Immature natural killer cell (primary cell): ENCODE measurements around the gene ARHGAP31. TPM values are rescaled to one million over a fixed set of nuclear protein-coding genes. Genes with fewer than 3 reads are reported as not detected.
A peak's percentile ranks its signal among the peaks of the same experiment; 100 is the strongest.
"Not testable (repeated sequence)": the region's sequence is repeated elsewhere in the genome, so short reads cannot be mapped to it uniquely, and the experiment has no call there.

Source experiments
- DNase-seq, 3 donors: peaks; one replicate each; pipeline ENCODE4 v3.0.0; 2022; ENCODE audit warnings: mixed read lengths in 1 of 3
- H3K27ac Mint-ChIP-seq, 6 donors: one replicate each; pipeline ENCODE4 v1.8.0; 2020; ENCODE audit warnings: mixed read lengths in 6 of 6, mild to moderate bottlenecking in 5 of 6, inconsistent platforms in 4 of 6, moderate library complexity in 3 of 6
- H3K27me3 Mint-ChIP-seq, 3 donors: one replicate each; pipeline ENCODE4 v1.8.0; 2020 to 2021; ENCODE audit warnings: low read depth in 3 of 3, mild to moderate bottlenecking in 3 of 3, mixed read lengths in 3 of 3, moderate library complexity in 3 of 3, inconsistent platforms in 1 of 3
- H3K36me3 Mint-ChIP-seq, 3 donors: one replicate each; pipeline ENCODE4 v1.8.0; 2020; ENCODE audit warnings: mixed read lengths in 3 of 3, inconsistent platforms in 2 of 3, mild to moderate bottlenecking in 2 of 3
- H3K4me1 Mint-ChIP-seq, 2 donors: one replicate each; pipeline ENCODE4 v1.8.0; 2020; ENCODE audit warnings: inconsistent platforms in 2 of 2, mild to moderate bottlenecking in 2 of 2, mixed read lengths in 2 of 2, moderate library complexity in 1 of 2
- H3K4me3 Mint-ChIP-seq, 5 donors: one replicate each; pipeline ENCODE4 v1.8.0; 2020; ENCODE audit warnings: mild to moderate bottlenecking in 5 of 5, mixed read lengths in 5 of 5, inconsistent platforms in 3 of 5, moderate library complexity in 3 of 5
- H3K9me3 Mint-ChIP-seq, 6 donors: one replicate each; pipeline ENCODE4 v1.8.0; 2020; ENCODE audit warnings: mild to moderate bottlenecking in 6 of 6, mixed read lengths in 6 of 6, inconsistent platforms in 4 of 6, moderate library complexity in 3 of 6
- polyA plus RNA-seq, 3 donors: library from polyadenylated mRNA; unstranded; fragments of 300-500 nt; fragmentation: Illumina TruSeq; gene quantifications; one replicate each; pipeline ENCODE4 v1.2.3, GENCODE V29; 2021

The ARHGAP31 gene
- polyA plus RNA-seq, 3 donors from 2014 or later, result 1.1 to 4.9 (median 2.8) TPM

DNA sequence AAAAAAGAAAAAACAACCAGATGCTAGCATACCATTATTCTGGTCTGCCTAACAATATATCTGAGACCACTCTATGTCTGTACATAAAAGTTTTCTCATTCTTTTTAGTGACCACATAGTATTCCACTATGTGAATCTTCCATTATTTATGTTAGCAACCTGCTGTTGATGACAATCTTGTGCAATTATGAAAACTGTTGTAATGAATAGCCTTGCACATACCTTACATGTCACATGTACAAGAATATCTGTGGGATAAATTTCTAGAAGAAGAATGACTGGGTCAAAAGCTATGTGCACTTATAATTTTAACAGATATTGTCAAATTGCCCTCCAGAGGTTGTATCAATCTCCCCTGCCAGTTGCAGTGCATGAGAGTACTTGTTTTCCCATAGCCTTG is 62.5 kb downstream of the ARHGAP31 start:
- Mint-ChIP-seq H3K27me3 (peaks cover 0 to 2% (median 0%) of the 10 kb centered on the region in 3 donors), H3K36me3 (peaks cover 0 to 4% (median 0%) of the 10 kb centered on the region in 3 donors), H3K9me3 (no peaks in the 10 kb centered on the region), H3K4me1 (peaks cover 18 to 24% of the 10 kb centered on the region in 2 donors), H3K4me3 (peak overlapping the region in 1 of 5 donors; percentile 24), H3K27ac (no peak overlapping the region)
- DNase-seq, result no peak

DNA sequence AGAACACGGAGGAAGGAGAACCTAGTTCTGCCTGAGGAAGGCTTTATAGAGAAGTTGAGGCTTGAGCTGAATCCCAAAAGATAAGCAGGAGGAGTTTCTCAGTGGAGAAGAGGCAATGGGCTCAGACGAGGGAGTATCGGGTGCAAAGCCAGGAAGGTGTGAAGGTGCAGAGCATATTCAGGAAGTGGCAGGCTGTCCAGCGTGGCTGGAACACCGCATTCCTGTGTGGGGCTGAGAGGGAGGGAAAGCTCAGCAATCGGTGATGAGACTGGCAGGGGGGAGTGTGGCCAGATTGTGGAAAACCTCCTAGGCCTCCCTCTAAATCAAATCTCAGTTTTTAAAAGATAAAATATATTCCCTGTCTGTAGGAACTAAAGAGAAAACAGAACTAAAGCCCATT is 63.0 kb downstream of the ARHGAP31 start:
- Mint-ChIP-seq H3K27me3 (peaks cover 0 to 2% (median 0%) of the 10 kb centered on the region in 3 donors), H3K4me3 (peak overlapping the region in 3 of 5 donors; percentile 7 to 24 (median 22)), H3K36me3 (peaks cover 0 to 4% (median 0%) of the 10 kb centered on the region in 3 donors), H3K27ac (peak overlapping the region in 1 of 6 donors; percentile 22), H3K9me3 (no peaks in the 10 kb centered on the region), H3K4me1 (peaks cover 12 to 19% of the 10 kb centered on the region in 2 donors)
- no peak for DNase-seq

DNA sequence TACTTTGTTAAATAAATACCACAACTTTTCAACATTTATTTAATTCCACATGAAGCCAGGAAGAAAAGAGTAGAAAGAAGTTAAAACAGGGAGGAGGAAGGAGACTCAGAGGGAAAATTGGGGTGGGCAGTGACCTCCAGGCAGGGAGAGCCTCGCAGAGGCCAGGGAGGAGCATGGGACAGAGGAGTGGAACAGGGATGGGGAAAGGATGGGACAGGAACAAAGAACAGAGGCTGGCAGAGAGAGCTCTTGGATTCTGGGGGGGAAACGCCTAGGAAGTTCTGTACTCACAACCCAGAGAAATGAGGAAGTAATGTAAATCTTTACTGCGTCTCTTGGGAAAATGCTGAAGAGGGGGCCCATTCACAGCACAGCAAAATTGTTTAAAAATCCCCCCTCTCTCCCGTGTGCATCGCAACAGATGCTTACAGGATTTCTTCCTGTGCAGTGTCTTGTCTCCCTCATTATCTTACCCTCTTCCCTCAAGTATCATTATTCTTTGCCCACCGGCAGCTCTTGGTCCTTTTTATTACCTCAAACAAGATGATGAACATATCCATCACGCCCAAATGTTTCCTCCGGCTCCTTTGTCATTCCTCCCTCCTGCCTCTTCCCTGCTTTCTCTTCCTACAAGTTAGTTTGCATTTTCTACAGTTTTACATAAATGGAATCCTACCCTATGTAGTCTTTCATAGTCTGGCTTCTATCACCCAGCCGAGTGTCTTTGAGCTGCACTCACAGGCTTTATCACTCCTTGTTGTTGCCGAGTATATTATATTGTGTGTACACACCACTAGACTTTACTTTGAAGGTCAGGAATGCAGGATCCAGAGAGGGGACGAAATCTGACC is 65.5 kb downstream of the ARHGAP31 start:
- H3K36me3 Mint-ChIP-seq, result peaks cover 0 to 4% (median 0%) of the 10 kb centered on the region in 3 donors
- no peak overlapping the region for H3K4me3 Mint-ChIP-seq
- DNase-seq, result no peak
- H3K9me3 Mint-ChIP-seq, result no peaks in the 10 kb centered on the region
- no peak overlapping the region for H3K27ac Mint-ChIP-seq
- H3K4me1 Mint-ChIP-seq, result peaks cover 0 to 6% of the 10 kb centered on the region in 2 donors
- H3K27me3 Mint-ChIP-seq, result peaks cover 0 to 2% (median 2%) of the 10 kb centered on the region in 3 donors

DNA sequence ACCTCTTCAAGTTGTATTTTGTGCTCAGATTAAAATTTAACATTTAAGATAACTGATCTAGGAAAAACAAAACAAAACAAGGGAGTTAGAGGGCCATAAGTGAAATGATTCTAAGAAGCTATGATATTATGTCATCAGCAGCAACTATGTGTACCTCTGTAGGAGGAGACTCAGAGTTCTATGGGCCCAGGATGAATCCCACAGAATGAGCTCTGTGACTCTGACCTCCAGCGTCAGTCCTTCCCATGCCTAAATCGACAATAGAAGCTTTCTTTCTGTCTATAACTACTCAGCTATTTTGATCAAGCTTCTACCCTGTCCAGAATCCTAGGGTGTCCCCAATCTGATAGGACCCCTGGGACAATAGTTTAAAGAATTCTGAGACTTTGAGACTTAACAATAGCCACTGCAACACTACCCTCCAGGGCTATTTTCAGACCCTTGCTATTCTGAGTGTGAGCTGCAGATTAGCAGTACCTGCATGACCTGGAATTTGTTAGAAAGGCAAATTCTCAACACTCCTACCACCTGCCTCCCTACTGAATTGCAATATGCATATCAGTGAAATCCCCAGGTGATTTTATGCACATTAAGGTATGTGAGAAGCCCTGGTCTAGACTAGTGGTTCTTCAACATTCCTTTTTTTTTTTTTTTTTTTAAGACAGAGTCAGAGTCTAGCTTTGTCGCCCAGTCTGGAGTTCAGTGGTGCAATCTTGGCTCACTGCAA is 66.7 kb downstream of the ARHGAP31 start:
- H3K27ac Mint-ChIP-seq, result no peak overlapping the region
- H3K27me3 Mint-ChIP-seq, result peaks cover 0 to 2% (median 2%) of the 10 kb centered on the region in 3 donors
- no peak overlapping the region for H3K4me3 Mint-ChIP-seq
- H3K4me1 Mint-ChIP-seq, result peaks cover 0 to 6% of the 10 kb centered on the region in 2 donors
- peaks cover 0 to 4% (median 0%) of the 10 kb centered on the region in 3 donors for H3K36me3 Mint-ChIP-seq
- DNase-seq, result no peak
- no peaks in the 10 kb centered on the region for H3K9me3 Mint-ChIP-seq

DNA sequence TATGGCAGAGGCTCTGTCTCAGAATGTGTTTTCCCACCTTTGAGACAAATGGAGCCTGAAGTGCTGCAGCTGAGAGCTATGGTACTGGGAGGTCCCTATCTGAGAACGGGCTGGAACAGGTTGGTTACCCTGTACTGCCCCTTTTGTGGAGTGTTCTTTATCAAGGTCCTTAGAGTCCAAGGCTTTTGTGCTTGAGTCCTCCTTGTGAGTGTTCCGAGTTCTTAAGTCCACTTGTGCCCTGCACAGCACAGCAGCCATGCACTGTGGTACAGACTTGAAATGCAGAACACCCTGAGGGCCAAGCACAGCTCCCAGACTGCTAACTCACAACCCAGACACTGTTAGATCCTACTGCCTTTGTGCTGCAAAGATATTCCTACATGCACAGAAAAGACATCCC is 67.8 kb downstream of the ARHGAP31 start:
- H3K4me1 Mint-ChIP-seq, result peaks cover 0 to 4% of the 10 kb centered on the region in 2 donors
- no peaks in the 10 kb centered on the region for H3K9me3 Mint-ChIP-seq
- peaks cover 0 to 2% (median 2%) of the 10 kb centered on the region in 3 donors for H3K27me3 Mint-ChIP-seq
- no peak overlapping the region for H3K4me3 Mint-ChIP-seq
- peaks cover 0 to 4% (median 0%) of the 10 kb centered on the region in 3 donors for H3K36me3 Mint-ChIP-seq
- H3K27ac Mint-ChIP-seq, result no peak overlapping the region
- DNase-seq, result no peak

DNA sequence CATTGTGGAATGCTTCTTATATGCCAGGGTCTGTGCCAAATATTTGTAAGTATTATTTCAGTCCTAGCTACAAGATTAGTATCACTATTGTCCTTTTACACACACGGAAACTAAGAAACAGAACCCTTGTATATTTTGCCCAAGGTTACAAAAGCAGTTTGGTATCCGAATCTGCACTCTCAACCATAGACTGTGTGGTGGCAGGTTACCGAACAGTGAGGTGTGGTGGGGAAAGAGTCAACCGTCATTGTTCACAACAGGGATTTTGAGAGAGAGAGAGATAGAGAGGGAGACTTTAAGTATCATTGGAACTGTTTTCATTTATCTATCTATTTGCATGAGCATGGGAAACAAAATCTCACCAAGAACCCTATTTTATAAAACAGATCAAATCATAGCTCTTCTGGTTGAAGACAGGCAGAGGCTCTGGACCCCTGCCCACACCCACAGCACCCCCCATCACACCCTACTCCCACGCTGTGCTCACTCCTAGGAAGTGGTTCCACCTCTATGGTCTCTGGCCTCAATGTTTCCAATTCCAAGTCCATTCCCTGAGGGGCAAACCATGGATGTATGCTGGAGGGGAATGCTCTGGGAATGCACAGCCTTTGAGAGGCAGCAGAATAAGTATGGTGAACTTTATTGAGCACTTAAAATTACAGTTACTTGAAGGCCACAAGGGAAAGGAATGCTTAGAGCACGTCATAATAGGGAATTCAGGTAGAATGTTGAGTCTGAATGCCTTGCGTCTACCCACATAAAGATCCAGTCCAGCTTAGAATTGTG is 69.0 kb downstream of the ARHGAP31 start:
- Mint-ChIP-seq H3K36me3 (peaks cover 0 to 4% (median 0%) of the 10 kb centered on the region in 3 donors), H3K9me3 (no peaks in the 10 kb centered on the region), H3K27ac (no peak overlapping the region), H3K27me3 (peaks cover 0 to 2% (median 0%) of the 10 kb centered on the region in 3 donors), H3K4me3 (no peak overlapping the region), H3K4me1 (no peaks in the 10 kb centered on the region)
- no peak for DNase-seq

DNA sequence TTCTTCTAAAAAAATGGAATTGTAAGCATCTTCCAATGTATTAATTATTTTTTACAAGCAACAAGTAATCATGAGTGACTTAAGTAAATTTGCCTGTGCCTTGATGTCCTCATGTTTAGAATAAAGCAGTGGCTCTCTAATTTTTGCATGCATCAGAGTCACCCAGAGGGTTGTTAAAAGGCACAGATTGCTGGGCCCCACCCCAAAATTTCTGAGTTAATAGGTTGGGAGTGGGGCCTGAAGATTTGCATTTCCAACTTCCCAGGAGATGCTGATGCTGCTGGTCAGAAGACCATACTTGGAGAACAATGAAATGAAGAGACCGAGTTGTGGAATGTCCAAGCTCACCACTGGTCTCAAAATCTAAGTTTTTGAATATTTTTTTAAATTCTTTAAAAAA is 70.2 kb downstream of the ARHGAP31 start:
- Mint-ChIP-seq H3K9me3 (no peaks in the 10 kb centered on the region), H3K27ac (no peak overlapping the region), H3K4me1 (no peaks in the 10 kb centered on the region), H3K4me3 (no peak overlapping the region), H3K36me3 (peaks cover 0 to 8% (median 0%) of the 10 kb centered on the region in 3 donors), H3K27me3 (peaks cover 0 to 2% (median 0%) of the 10 kb centered on the region in 3 donors)
- DNase-seq, result no peak

DNA sequence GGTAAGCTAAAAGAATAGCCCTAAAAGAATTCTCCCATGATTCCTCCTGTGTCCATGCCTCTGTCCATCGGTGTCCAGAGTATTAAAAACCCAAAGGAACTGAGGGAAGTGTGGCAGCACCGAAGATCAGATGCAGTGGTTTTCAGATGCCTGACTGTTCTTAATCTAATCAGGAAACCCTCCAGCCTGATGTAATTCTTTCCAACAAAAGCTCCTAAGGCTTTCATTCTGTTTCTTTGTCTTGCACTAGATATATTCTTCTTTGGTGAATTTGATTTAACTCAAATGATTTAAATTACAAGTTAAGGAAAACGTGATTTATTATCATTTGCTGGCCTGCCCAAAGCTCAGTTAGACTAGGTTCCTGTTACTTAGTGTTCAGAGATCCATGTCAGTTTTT is 71.2 kb downstream of the ARHGAP31 start:
- Mint-ChIP-seq H3K36me3 (peaks cover 0 to 5% (median 0%) of the 10 kb centered on the region in 3 donors), H3K4me3 (no peak overlapping the region), H3K9me3 (no peaks in the 10 kb centered on the region), H3K4me1 (no peaks in the 10 kb centered on the region), H3K27me3 (peaks cover 0 to 2% (median 0%) of the 10 kb centered on the region in 3 donors), H3K27ac (no peak overlapping the region)
- DNase-seq, result no peak

DNA sequence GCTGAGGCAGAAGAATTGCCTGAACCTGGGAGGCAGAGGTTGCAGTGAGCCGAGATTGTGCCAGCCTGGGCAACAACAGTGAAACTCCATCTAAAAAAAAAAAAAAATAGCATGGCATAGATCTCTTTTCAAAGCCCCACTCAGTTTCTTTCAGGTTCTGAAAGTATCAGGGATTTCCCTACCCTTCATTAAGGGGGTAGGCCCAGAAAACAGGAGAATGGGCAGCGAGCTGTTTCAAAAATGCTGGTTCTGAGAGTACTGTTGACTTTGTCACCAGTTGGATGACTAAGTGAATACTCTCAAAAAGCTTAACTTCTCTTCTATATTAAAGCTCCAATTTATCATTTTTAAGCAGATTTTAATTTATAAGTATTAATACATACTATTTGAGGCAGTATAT is 72.8 kb downstream of the ARHGAP31 start:
- DNase-seq, result no peak
- peaks cover 0 to 2% (median 0%) of the 10 kb centered on the region in 3 donors for H3K27me3 Mint-ChIP-seq
- H3K36me3 Mint-ChIP-seq, result peaks cover 0 to 10% (median 0%) of the 10 kb centered on the region in 3 donors
- no peaks in the 10 kb centered on the region for H3K9me3 Mint-ChIP-seq
- no peak overlapping the region for H3K27ac Mint-ChIP-seq
- H3K4me1 Mint-ChIP-seq, result no peaks in the 10 kb centered on the region
- H3K4me3 Mint-ChIP-seq, result no peak overlapping the region

DNA sequence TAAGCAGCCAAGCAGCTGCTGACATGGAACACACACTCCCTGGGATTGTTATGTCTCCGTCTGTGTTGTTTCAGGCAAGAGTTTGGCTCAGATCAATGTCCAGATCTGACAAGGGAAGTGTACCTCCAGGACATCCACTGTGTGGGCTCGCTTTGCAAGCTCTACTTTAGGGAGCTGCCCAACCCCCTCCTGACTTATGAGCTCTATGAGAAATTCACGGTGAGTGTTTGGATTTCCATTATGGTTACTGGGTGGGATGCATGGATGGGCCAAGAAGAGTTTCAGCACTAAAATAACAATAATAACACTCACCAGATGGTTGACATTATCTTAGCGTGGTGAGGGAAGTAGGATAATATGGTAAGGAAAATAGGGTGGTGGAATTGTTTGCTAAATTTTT is 74.1 kb downstream of the ARHGAP31 start:
- Mint-ChIP-seq H3K27ac (no peak overlapping the region), H3K27me3 (peaks cover 0 to 2% (median 0%) of the 10 kb centered on the region in 3 donors), H3K4me3 (no peak overlapping the region), H3K9me3 (no peaks in the 10 kb centered on the region), H3K36me3 (peaks cover 0 to 10% (median 0%) of the 10 kb centered on the region in 3 donors), H3K4me1 (no peaks in the 10 kb centered on the region)
- no peak for DNase-seq

DNA sequence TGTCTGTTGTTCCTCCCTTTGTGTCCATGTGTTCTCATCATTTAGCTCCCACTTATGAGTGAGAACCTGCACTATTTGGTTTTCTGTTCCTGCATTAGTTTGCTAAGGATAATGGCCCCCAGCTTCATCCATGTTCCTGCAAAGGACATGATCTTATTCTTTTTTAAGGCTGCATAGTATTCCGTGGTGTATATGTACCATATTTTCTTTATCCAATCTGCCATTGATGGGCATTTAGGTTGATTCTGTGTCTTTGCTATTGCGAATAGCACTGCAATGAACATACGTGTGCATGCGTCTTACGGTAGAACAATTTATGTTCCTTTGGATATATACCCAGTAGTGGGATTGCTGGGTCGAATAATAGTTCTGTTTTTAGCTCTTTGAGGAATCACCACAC is 77.6 kb downstream of the ARHGAP31 start:
- not testable (repeated sequence) for DNase-seq, H3K4me3 Mint-ChIP-seq, H3K9me3 Mint-ChIP-seq, H3K27me3 Mint-ChIP-seq, H3K4me1 Mint-ChIP-seq
- Mint-ChIP-seq H3K36me3 (peaks cover 0 to 13% (median 4%) of the 10 kb centered on the region in 3 donors), H3K27ac (peak overlapping the region in 1 of 6 donors; percentile 34)

DNA sequence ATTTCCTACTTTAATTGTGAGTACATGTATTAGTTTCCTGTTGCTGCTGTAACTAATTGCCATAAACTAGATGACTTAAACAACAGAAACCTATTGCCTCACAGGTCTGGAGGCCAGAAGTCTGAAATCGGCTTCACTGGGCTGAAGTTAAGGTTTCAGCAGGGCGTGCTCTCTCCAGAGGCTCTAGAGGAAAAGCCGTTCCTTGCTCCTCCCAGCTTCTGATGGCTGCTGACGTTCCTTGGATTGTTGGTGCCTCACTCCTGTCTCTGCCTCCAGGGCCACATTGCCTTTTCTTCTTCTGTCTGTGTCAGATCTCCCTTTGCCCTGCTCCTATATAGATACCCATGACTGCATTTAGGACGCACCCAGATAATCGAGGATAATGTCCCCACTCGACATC is 80.9 kb downstream of the ARHGAP31 start:
- H3K36me3 Mint-ChIP-seq, result peaks cover 4 to 8% (median 5%) of the 10 kb centered on the region in 3 donors
- DNase-seq, result no peak
- H3K27ac Mint-ChIP-seq, result no peak overlapping the region
- no peaks in the 10 kb centered on the region for H3K4me1 Mint-ChIP-seq
- H3K9me3 Mint-ChIP-seq, result no peaks in the 10 kb centered on the region
- H3K4me3 Mint-ChIP-seq, result no peak overlapping the region
- no peaks in the 10 kb centered on the region for H3K27me3 Mint-ChIP-seq

DNA sequence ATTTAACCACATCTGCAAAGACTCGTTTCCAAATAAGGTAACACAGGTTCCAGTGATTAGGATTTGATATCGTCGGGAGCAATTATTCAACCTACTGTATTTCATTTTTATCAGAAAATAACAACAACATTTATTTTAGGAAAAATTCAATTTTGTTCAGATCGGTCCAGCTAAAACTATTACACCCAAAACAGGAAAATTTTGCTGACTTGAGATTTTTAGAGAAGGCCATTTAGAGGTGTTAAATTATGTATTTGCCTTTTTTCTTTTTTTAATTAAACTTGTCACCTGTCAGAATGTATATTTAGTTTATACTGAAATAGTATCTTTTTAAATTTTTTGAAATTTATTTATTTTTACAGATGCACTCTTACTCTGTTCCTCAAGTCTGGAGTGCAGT is 81.3 kb downstream of the ARHGAP31 start:
- peaks cover 4 to 8% (median 5%) of the 10 kb centered on the region in 3 donors for H3K36me3 Mint-ChIP-seq
- no peaks in the 10 kb centered on the region for H3K27me3 Mint-ChIP-seq
- H3K9me3 Mint-ChIP-seq, result no peaks in the 10 kb centered on the region
- no peak overlapping the region for H3K27ac Mint-ChIP-seq
- DNase-seq, result no peak
- H3K4me1 Mint-ChIP-seq, result no peaks in the 10 kb centered on the region
- no peak overlapping the region for H3K4me3 Mint-ChIP-seq
